GM18907 (cell line): Measurements from ENCODE around the gene SYF2.

Experiments used
- ATAC-seq: cut with Tn5 transposase; IDR thresholded peaks from one replicate; pipeline ENCODE4 v1.9.1; 2021; ENCODE audit warnings: mild to moderate bottlenecking, moderate library complexity; ENCODE audit not compliant: unreplicated experiment

The SYF2 gene

DNA sequence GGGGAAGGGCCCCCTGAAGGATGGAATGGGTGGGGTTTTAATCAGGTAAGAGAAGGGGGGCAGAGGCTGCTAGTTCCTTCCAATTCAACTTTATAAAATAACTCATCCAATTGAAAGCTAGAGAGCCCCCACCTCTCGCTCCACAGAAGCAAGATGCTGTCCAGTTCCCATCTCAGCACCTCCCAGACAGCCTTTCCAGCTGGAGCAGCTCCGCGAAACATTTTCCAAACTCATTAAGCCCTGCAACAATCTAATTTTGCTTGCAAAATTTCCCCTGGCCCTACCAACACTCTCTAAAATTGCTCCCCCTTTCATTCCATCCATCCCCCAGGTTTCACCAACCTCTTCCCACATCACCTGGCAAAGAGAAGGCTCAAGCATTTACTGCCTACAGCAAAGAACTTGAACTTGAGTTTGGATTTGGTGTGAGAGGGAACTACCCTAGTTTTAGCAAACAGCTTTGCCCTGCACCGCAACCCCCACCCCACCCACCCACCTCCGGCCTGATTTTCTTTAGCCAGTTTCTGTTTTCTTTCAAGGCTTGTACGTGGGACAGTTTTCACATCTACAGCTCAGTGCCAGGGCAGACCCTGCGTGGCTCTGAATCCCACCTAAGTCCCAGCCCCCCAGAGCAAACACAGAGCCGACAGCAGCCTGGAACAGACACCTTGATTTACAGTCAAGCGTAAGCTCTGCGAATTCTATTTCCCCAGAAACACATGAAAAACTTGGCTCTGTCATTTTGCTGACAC lies 46.7 kb downstream of the SYF2 start:
- no peak for ATAC-seq

DNA sequence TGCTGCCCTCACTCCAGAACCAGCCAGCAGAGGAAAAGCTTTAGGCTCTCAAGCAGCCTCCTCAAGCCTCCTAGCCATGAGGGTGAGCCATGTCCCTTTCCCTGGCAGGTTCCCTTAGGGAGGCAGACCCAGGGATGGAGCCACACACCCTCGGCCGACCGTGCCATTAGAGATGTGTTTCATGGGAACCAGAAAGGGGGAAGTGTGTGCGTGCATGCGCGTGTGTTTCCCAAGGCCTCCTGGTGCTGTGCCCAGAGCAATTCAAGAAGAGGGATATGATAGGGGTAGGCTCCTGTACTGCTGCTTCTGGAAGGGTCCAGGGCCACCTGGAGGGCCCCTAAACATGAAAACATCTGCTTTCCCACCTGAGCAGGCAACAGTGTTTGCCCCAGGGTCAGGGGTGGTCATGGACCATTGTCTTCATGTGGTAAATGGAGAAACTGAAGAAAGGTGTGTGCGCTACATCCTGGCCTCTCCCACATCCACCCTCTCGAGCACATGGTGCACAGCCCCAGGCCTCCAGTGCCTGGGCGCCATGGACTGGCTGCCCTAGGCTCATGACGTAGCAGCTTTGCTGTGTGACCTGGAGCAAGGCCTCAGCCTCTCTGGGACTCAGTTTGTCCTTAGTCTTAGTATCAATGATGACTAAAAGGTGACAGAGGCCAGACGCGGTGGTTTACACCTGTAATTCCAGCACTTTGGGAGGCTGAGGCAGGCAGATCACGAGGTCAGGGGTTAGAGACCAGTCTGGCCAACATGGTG lies 48.1 kb downstream of the SYF2 start:
- no peak for ATAC-seq

DNA sequence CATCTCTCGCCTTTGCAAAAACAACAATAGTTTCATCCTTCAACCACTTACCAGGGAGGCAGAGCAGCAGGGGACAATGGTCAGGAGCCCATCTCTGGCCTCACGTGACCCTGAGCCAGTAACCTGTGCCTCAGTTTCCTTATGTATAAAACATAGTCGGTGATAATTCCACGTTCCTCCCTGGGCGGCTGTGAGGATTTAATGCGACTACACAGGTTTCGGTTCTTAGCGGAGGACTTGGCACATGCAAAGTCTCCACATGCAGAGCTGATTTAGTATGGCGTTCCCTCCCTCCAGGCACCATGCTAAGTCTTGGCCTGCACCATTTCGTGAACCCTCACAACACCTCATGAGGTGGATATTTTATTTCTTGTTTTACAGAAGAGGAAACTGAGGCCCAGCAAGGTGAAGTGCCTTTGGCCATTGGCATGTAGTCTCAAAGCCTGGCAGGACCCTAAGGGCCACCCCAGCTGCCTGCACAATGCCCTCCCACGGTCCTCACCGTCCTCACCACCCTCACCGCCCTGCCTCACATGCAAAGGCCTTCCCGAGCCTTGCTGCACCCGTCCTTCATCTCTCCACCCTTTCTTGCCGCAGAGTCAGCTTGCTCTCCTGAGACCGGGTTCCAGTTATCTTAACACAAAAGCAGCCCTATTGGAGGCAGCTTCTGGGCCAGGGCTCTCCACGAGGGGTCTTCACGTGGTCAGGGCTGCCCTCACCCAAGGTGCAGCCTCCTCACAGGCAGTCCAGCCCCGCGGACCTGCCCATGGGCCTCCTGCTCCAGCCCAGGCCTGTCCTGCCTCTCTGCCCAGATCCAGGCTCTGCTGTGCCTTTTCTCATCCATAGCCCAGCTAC lies 48.9 kb downstream of the SYF2 start:
- ATAC-seq: no peak

DNA sequence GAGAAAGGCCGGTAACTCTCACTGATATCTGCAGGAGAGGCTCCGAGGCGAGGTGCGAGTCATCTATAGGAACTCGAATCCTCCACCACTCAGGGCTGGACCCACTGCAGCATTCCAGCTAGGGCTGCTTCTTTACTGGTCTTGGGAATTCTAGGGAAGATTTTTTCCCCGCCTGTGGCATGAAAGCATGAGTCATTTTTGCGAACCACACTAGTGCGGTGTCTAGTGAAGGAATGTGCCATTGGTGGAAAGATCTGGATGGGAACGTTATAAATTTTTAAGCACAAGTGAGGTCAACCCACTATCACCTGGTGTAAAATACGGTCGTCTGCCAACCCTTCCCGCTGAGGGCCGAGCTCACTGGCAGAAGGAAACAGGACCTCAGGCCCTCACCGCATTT lies 49.7 kb downstream of the SYF2 start:
- no peak for ATAC-seq

DNA sequence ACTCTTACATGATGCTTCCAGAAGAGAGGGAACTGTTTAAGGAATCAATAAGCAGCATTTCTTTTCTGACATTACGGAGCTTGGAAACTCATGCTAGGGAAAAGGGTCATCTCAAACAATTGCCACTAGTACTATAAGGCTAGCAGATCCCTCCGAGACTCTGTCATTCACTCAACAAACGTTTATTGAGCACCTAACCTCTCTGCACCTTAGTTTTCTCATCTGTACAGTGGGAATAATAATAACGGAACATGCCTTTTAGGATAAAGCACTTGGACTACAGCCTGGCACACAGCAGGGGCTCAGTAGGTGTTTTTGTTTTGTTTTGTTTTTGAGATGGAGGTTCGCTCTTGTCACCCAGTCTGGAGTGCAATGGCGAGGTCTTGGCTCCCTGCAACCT lies 51.3 kb downstream of the SYF2 start:
- ATAC-seq: no peak

DNA sequence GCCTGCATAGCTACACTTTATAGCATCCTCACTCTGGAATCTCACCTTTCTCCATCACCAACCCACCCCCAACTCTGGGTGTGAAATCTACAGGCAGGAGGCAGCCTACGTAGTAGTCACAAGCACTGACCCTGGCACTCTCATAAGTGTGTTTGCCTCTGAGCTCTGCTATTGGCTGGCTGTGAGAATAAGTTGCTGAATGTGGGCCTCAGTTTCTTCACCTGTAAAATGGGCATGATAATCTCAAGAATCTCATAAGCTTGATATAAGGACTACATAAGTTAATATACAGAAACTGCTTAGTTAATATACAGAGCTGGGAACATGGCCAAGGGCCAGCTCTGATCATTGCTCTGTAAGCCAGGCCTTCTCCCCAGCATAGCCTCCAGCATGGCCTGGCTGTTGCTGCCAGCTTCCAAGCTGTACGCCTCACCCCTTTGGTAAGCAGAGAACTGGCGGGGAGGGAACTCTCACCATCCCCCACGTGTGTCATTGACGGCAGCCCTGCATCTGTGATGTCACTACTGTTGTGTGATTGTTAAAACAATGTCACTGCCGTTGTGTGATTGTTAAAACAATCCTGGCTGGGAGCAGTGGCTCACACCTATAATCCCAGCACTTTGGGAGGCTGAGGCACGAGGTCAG lies 53.3 kb downstream of the SYF2 start:
- ATAC-seq: no peak

DNA sequence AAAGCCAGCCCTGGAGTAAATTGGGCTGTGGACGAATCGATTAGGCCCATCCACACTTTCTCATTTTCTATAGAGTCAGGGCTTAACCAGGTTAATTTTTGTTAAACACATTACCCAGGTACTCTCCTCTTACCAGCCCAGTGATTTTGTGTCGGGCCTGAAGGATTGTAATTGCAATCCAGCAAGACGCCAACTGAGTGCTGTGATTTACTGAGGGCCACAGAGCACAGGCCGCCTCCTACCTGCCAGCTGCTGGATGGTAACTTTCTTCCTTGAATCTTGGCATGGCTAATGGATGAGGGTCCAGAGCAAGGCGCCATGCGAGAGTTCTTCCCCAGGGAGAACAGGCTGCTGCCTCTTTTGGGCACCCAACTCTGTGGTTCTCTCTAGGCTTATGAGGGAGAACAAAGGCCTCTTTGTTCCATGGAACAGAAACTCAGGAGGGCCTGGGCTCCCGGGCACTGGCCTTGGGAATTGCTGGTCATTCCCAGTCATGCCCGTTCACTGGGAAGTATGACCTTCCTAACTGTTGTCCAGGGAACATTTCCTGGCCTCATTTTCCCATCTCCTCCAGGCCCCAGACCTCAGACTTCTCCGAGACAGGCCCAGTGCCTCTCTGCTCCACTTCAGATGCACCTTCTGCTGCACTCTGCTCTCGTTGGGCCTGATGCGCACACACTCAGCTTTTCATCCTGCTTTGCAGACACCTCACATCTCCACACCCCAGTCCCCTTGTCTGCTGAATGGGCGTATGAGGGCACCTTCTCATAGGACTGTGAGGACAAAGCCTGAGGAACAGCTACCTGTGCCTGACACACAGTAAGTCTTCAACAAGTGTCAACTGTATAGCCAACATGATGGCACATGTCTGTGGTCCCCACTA lies 57.3 kb downstream of the SYF2 start:
- ATAC-seq: no peak

DNA sequence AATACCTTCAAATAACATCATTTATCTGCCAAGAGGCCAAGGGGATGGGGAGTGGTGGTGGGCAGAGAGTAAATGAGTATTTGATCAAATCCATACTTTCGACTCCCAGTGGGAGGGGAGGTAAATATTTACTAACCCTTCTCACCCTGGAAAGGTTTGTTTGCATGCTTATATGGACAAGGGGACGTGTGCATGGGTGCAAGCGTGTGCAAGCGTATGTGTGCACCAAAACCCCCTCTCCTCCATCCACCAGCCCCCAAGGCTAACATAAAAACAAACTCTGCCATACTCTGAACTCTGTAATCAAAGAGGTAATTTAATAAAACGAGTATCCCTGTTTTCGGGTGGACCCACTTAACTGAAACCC lies 58.0 kb downstream of the SYF2 start:
- no peak for ATAC-seq

DNA sequence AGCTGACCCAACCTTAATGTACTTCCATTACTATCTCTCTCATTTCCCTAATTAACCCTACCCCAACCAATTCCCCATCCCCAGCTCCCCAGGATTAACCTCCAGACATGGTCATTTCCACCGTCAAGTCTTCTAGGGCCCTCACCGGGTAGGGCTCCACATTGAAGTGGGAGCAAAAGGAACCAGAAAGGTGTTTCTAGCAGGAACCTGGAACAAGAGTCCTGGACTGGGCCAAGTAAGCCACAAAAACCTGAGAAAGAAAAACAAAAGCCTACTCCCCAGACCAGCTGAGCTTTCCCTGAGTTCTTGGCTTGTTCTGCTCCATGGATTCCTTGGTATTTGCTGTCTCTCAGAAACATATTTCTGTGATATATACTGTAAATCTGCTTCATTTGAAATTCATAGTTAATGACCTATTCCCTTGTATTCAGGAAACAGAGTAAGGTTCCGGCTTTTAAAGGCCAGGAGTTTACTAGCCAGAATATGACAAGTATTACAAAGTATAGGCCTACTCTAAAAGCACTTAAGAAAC lies 58.4 kb downstream of the SYF2 start:
- no peak for ATAC-seq
